Measurements from ENCODE around the gene WNT1.

WNT1 gene

GRCh38 chr12:48980953-48981756 lies 3.0 kb downstream of the WNT1 start:
- Mint-ChIP-seq H3K4me1 (peaks cover 55 to 68% of the 10 kb centered on the region in 2 donors), H3K27me3 (peaks cover 71 to 76% of the 10 kb centered on the region in 2 donors), H3K4me3 (peak overlapping the region; percentile 69 to 78), H3K9me3 (peaks cover 0 to 4% of the 10 kb centered on the region in 2 donors), H3K36me3 (peaks cover 0 to 11% of the 10 kb centered on the region in 2 donors), H3K27ac (peak overlapping the region; percentile 97)
- ATAC-seq (replicated peaks) (no peak), DNase-seq (no peak)

GRCh38 chr12:48981757-48982157 lies 3.6 kb downstream of the WNT1 start:
- Mint-ChIP-seq H3K27ac (peak overlapping the region; percentile 82), H3K27me3 (peaks cover 71 to 75% of the 10 kb centered on the region in 2 donors), H3K4me1 (peaks cover 55 to 72% of the 10 kb centered on the region in 2 donors), H3K36me3 (peaks cover 0 to 11% of the 10 kb centered on the region in 2 donors), H3K9me3 (peaks cover 0 to 4% of the 10 kb centered on the region in 2 donors), H3K4me3 (peak overlapping the region; percentile 69 to 78)
- ATAC-seq (replicated peaks) (no peak), DNase-seq (no peak)

- ATAC-seq (replicated peaks) (no peak), DNase-seq (no peak)
- Mint-ChIP-seq H3K27me3 (peaks cover 70 to 71% of the 10 kb centered on the region in 2 donors), H3K9me3 (peaks cover 0 to 4% of the 10 kb centered on the region in 2 donors), H3K4me3 (peak overlapping the region; percentile 23 to 69), H3K27ac (peak overlapping the region; percentile 82), H3K4me1 (peaks cover 50 to 66% of the 10 kb centered on the region in 2 donors), H3K36me3 (peaks cover 0 to 11% of the 10 kb centered on the region in 2 donors)
These were observed 4.4 kb downstream of the WNT1 start for GRCh38 chr12:48982397-48983080.

- peak in 1 of 2 donors; percentile 8 for ATAC-seq (replicated peaks)
- H3K27me3 Mint-ChIP-seq: peaks cover 71 to 76% of the 10 kb centered on the region in 2 donors
- H3K27ac Mint-ChIP-seq: no peak overlapping the region
- H3K9me3 Mint-ChIP-seq: peaks cover 0 to 4% of the 10 kb centered on the region in 2 donors
- peaks cover 0 to 11% of the 10 kb centered on the region in 2 donors for H3K36me3 Mint-ChIP-seq
- DNase-seq: no peak
- no peak overlapping the region for H3K4me3 Mint-ChIP-seq
- H3K4me1 Mint-ChIP-seq: peaks cover 31 to 45% of the 10 kb centered on the region in 2 donors
These were observed 7.4 kb downstream of the WNT1 start for GRCh38 chr12:48985475-48985897.

- H3K4me1 Mint-ChIP-seq: peaks cover 29 to 41% of the 10 kb centered on the region in 2 donors
- DNase-seq (no peak), ATAC-seq (replicated peaks) (no peak)
- H3K9me3 Mint-ChIP-seq: peaks cover 0 to 4% of the 10 kb centered on the region in 2 donors
- no peak overlapping the region for H3K4me3 Mint-ChIP-seq
- H3K27ac Mint-ChIP-seq: no peak overlapping the region
- peaks cover 0 to 11% of the 10 kb centered on the region in 2 donors for H3K36me3 Mint-ChIP-seq
- peaks cover 71 to 76% of the 10 kb centered on the region in 2 donors for H3K27me3 Mint-ChIP-seq
These were observed 7.8 kb downstream of the WNT1 start for GRCh38 chr12:48985901-48986300.

GRCh38 chr12:48986720-48987291 lies 8.7 kb downstream of the WNT1 start:
- ATAC-seq (replicated peaks) (no peak), DNase-seq (no peak)
- Mint-ChIP-seq H3K27ac (no peak overlapping the region), H3K36me3 (peaks cover 0 to 6% of the 10 kb centered on the region in 2 donors), H3K9me3 (peaks cover 0 to under 1% of the 10 kb centered on the region in 2 donors), H3K4me3 (no peak overlapping the region), H3K27me3 (peaks cover 67 to 69% of the 10 kb centered on the region in 2 donors), H3K4me1 (peaks cover 21 to 32% of the 10 kb centered on the region in 2 donors)

- Mint-ChIP-seq H3K4me3 (no peak overlapping the region), H3K9me3 (no peaks in the 10 kb centered on the region), H3K4me1 (peaks cover 14 to 27% of the 10 kb centered on the region in 2 donors), H3K36me3 (no peaks in the 10 kb centered on the region), H3K27me3 (peaks cover 59 to 61% of the 10 kb centered on the region in 2 donors), H3K27ac (no peak overlapping the region)
- DNase-seq: peak; percentile 41
- peak; percentile 77 to 78 for ATAC-seq (replicated peaks)
These were observed 10.0 kb downstream of the WNT1 start for GRCh38 chr12:48988030-48988649.

GRCh38 chr12:48990552-48990951 lies 12.4 kb downstream of the WNT1 start:
- DNase-seq: no peak
- no peaks in the 10 kb centered on the region for H3K36me3 Mint-ChIP-seq
- H3K27me3 Mint-ChIP-seq: peaks cover 59 to 76% of the 10 kb centered on the region in 2 donors
- H3K4me1 Mint-ChIP-seq: peaks cover 17 to 25% of the 10 kb centered on the region in 2 donors
- H3K9me3 Mint-ChIP-seq: no peaks in the 10 kb centered on the region
- no peak overlapping the region for H3K27ac Mint-ChIP-seq
- H3K4me3 Mint-ChIP-seq: no peak overlapping the region
- ATAC-seq (replicated peaks): no peak

GRCh38 chr12:48991247-48992050 lies 13.3 kb downstream of the WNT1 start:
- H3K27ac Mint-ChIP-seq: no peak overlapping the region
- ATAC-seq (replicated peaks): no peak
- H3K27me3 Mint-ChIP-seq: peaks cover 52 to 75% of the 10 kb centered on the region in 2 donors
- H3K9me3 Mint-ChIP-seq: no peaks in the 10 kb centered on the region
- peaks cover 13 to 25% of the 10 kb centered on the region in 2 donors for H3K4me1 Mint-ChIP-seq
- no peak overlapping the region for H3K4me3 Mint-ChIP-seq
- H3K36me3 Mint-ChIP-seq: no peaks in the 10 kb centered on the region
- DNase-seq: no peak

- DNase-seq (no peak), ATAC-seq (replicated peaks) (no peak)
- peaks cover 17 to 36% of the 10 kb centered on the region in 2 donors for H3K4me1 Mint-ChIP-seq
- H3K36me3 Mint-ChIP-seq: no peaks in the 10 kb centered on the region
- no peaks in the 10 kb centered on the region for H3K9me3 Mint-ChIP-seq
- H3K4me3 Mint-ChIP-seq: no peak overlapping the region
- peaks cover 41 to 54% of the 10 kb centered on the region in 2 donors for H3K27me3 Mint-ChIP-seq
- H3K27ac Mint-ChIP-seq: no peak overlapping the region
These were observed 15.7 kb downstream of the WNT1 start for GRCh38 chr12:48993787-48994186.

- Mint-ChIP-seq H3K27ac (no peak overlapping the region), H3K4me1 (peaks cover 21 to 42% of the 10 kb centered on the region in 2 donors), H3K36me3 (no peaks in the 10 kb centered on the region), H3K9me3 (no peaks in the 10 kb centered on the region), H3K4me3 (no peak overlapping the region), H3K27me3 (peaks cover 35 to 47% of the 10 kb centered on the region in 2 donors)
- no peak for DNase-seq
- ATAC-seq (replicated peaks): no peak
These were observed 16.3 kb downstream of the WNT1 start for GRCh38 chr12:48994224-48995085.

- ATAC-seq (replicated peaks) (no peak), DNase-seq (peak; percentile 39)
- Mint-ChIP-seq H3K27ac (peak overlapping the region; percentile 57), H3K27me3 (peaks cover 30 to 39% of the 10 kb centered on the region in 2 donors), H3K36me3 (peaks cover 1 to 2% of the 10 kb centered on the region in 2 donors), H3K9me3 (no peaks in the 10 kb centered on the region), H3K4me3 (peak overlapping the region; percentile 15 to 81), H3K4me1 (peaks cover 29 to 51% of the 10 kb centered on the region in 2 donors)
These were observed 17.2 kb downstream of the WNT1 start for GRCh38 chr12:48995086-48995879.
